Lower leg skin (tissue), 4 donors: ENCODE data around the gene SLC17A2. TPM values are rescaled to one million over a fixed set of nuclear protein-coding genes. Genes with fewer than 3 reads are reported as not detected.

Experiments used
- DNase-seq, 2 donors: peaks; one replicate each; pipeline ENCODE4 v3.0.0-alpha.2; 2019; ENCODE audit warnings: low spot score in 2 of 2
- H3K4me3 ChIP-seq: fragments of 200-600 bp; sonication (generic); 2 replicates; pipeline ENCODE4 v1.5.1; 2017; ENCODE audit warnings: mild to moderate bottlenecking, low read depth; ENCODE audit not compliant: poor library complexity, severe bottlenecking
- CTCF ChIP-seq, 3 donors: fragments of 450-650 bp; IDR thresholded peaks; one replicate each; pipeline ENCODE4 v1.5.1; 2016; ENCODE audit warnings: antibody characterized with exemption in 3 of 3, mild to moderate bottlenecking in 3 of 3, moderate library complexity in 2 of 3
- POLR2A ChIP-seq, 2 donors: fragments of 450-650 bp; IDR thresholded peaks; one replicate each; pipeline ENCODE4 v1.6.1; 2016 to 2017; ENCODE audit warnings: antibody characterized with exemption in 2 of 2, mild to moderate bottlenecking in 1 of 2, moderate library complexity in 1 of 2
- WGBS, 2 donors: methylation state at CpG; one replicate each; pipeline ENCODE4 v1.1.5; 2018; 5-methylcytosine and 5-hydroxymethylcytosine counted together
- intact Hi-C: fragments of 100-400 bp; cut with DNase I; formaldehyde crosslinking; loops from one replicate; pipeline ENCODE4 v1.15.0; 2023; ENCODE audit warnings: low total_unique reads
- total RNA-seq, 4 donors: library from RNA; depleted of rRNA; stranded (reverse); fragments of >200 nt; gene quantifications; one replicate each; pipeline ENCODE4 v1.1.0, GENCODE V29; 2016

SLC17A2 gene
- total RNA-seq, 4 donors from 2014 or later = not detected

GRCh38 chr6:25971187-25971821 lies 40.8 kb upstream of the SLC17A2 start:
- no peak overlapping the region for H3K4me3 ChIP-seq
- 95 to 97% methylated on average over 1 of the region's 1 CpG for WGBS, 2 donors
- TF ChIP-seq POLR2A (IDR thresholded peaks at IDR 0.05) = no peak
- no peak for TF ChIP-seq CTCF (IDR thresholded peaks at IDR 0.05)
- DNase-seq = peak; percentile 42 to 58
- intact Hi-C loops = no loop called here

- H3K4me3 ChIP-seq = no peak overlapping the region
- intact Hi-C loops = no loop called here
- peak in 1 of 2 donors; percentile 64 for DNase-seq
- TF ChIP-seq CTCF (IDR thresholded peaks at IDR 0.05) = no peak
- TF ChIP-seq POLR2A (IDR thresholded peaks at IDR 0.05) = no peak
These were observed 38.3 kb upstream of the SLC17A2 start for GRCh38 chr6:25968769-25969168.

DNA sequence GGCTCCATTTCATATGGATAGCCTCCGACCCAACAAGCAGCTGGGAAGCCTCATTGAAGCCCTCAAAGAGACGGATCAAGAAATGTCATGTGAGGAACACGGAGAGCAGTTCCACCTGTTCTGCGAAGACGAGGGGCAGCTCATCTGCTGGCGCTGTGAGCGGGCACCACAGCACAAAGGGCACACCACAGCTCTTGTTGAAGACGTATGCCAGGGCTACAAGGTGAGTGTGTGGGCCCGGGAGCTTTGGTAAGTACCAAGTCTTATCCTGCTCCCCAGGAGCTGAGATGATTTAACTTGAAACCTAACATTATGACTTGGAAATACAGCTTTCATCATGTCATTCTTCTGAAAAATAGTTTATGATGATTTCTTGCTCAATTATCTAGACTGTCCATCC lies 36.2 kb upstream of the SLC17A2 start:
- intact Hi-C loops = no loop called here
- DNase-seq = peak in 1 of 2 donors; percentile 34
- TF ChIP-seq POLR2A (IDR thresholded peaks at IDR 0.05) (no peak), CTCF (IDR thresholded peaks at IDR 0.05) (no peak)
- no peak overlapping the region for H3K4me3 ChIP-seq
- 84 to 93% methylated on average over 9 of the region's 9 CpGs for WGBS, 2 donors

DNA sequence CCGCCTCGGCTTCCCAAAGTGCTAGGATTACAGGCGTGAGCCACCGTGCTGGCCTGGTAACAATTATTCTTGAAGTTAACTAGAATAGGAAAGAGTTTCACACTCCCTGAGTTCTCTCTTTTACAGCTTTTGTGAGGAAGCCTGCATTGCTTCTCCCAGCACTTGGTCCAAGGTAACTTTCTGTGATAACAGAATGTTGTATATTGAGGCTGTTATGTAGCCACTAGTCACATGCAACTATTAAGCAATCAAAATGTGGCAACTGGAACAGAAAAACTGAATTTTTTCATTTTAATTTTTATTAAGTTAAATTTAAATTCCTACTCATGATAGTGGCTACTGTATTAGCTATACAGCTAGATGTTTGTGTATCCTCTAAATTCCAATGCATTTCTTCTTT lies 34.6 kb upstream of the SLC17A2 start:
- no peak for DNase-seq
- TF ChIP-seq POLR2A (IDR thresholded peaks at IDR 0.05) (no peak), CTCF (IDR thresholded peaks at IDR 0.05) (no peak)
- H3K4me3 ChIP-seq = no peak overlapping the region
- intact Hi-C loops = no loop called here
- WGBS, 2 donors = 97 to 100% methylated on average over 4 of the region's 4 CpGs

- H3K4me3 ChIP-seq = no peak overlapping the region
- peak in 1 of 2 donors; percentile 40 for DNase-seq
- no peak for TF ChIP-seq POLR2A (IDR thresholded peaks at IDR 0.05)
- no peak for TF ChIP-seq CTCF (IDR thresholded peaks at IDR 0.05)
- 3 to 7% methylated on average over 6 of the region's 6 CpGs for WGBS, 2 donors
- intact Hi-C loops = no loop called here
These were observed 33.1 kb upstream of the SLC17A2 start for GRCh38 chr6:25963426-25964123.
